Suprapubic skin (tissue), 4 donors: ENCODE results near the gene SEZ6L. TPM values are rescaled to one million over a fixed set of nuclear protein-coding genes. Genes with fewer than 3 reads are reported as not detected.
A peak's percentile ranks its signal among the peaks of the same experiment; 100 is the strongest.

ENCODE experiments used
- DNase-seq, 2 donors: peaks; one replicate each; pipeline ENCODE4 v3.0.0-alpha.2; 2019; ENCODE audit warnings: low spot score in 2 of 2
- H3K27ac ChIP-seq: fragments of 200-600 bp; sonication (generic); one replicate; pipeline ENCODE4 v1.5.1; 2019
- H3K27me3 ChIP-seq: fragments of 200-600 bp; sonication (generic); one replicate; pipeline ENCODE4 v1.5.1; 2019
- H3K36me3 ChIP-seq: fragments of 200-600 bp; sonication (generic); one replicate; pipeline ENCODE4 v1.5.1; 2019
- H3K4me1 ChIP-seq: fragments of 200-600 bp; sonication (generic); one replicate; pipeline ENCODE4 v1.5.1; 2019
- H3K4me3 ChIP-seq: fragments of 200-600 bp; sonication (generic); one replicate; pipeline ENCODE4 v1.5.1; 2019; ENCODE audit warnings: mild to moderate bottlenecking
- H3K9me3 ChIP-seq: fragments of 200-600 bp; sonication (generic); one replicate; pipeline ENCODE4 v1.5.1; 2019
- CTCF ChIP-seq, 2 donors: fragments of 200-600 bp in 1 of 2; fragments of 450-650 bp in 1 of 2; sonication (generic) in 1 of 2; IDR thresholded peaks; one replicate each; pipeline ENCODE4 v1.5.1; 2016 to 2019; ENCODE audit warnings: antibody characterized with exemption in 2 of 2, mild to moderate bottlenecking in 1 of 2, moderate library complexity in 1 of 2
- EP300 ChIP-seq: sonication (generic); formaldehyde crosslinking; IDR thresholded peaks from one replicate; pipeline ENCODE4 v1.6.1; 2017; ENCODE audit warnings: antibody characterized with exemption
- POLR2A ChIP-seq, 2 donors: fragments of 450-650 bp; IDR thresholded peaks; one replicate each; pipeline ENCODE4 v1.6.1; 2017; ENCODE audit warnings: antibody characterized with exemption in 2 of 2, mild to moderate bottlenecking in 2 of 2, moderate library complexity in 2 of 2
- POLR2AphosphoS5 ChIP-seq, 3 donors: sonication (generic); formaldehyde crosslinking; IDR thresholded peaks; one replicate each; pipeline ENCODE4 v1.6.1; 2017; ENCODE audit warnings: antibody characterized with exemption in 3 of 3
- WGBS: methylation state at CpG from one replicate; pipeline ENCODE4 v1.1.5; 2018; 5-methylcytosine and 5-hydroxymethylcytosine counted together
- total RNA-seq, 4 donors: library from RNA; depleted of rRNA; stranded (reverse); fragments of >200 nt; gene quantifications; one replicate each; pipeline ENCODE4 v1.1.0, GENCODE V29; 2016

The SEZ6L gene
- total RNA-seq, 4 donors from 2014 or later: 0.24 to 2.2 (median 0.89) TPM

- Histone ChIP-seq H3K27ac (no peak overlapping the region), H3K36me3 (no peaks in the 10 kb centered on the region), H3K27me3 (peaks cover 21% of the 10 kb centered on the region), H3K4me3 (no peak overlapping the region), H3K9me3 (no peaks in the 10 kb centered on the region), H3K4me1 (peaks cover 9% of the 10 kb centered on the region)
- peak in 1 of 2 donors; percentile 69 for DNase-seq
- 5% methylated on average over 17 of the region's 17 CpGs for WGBS
- TF ChIP-seq CTCF (IDR thresholded peaks at IDR 0.05): peak; percentile 76 to 94
- no peak for TF ChIP-seq POLR2AphosphoS5 (IDR thresholded peaks at IDR 0.05)
These were observed 191.1 kb downstream of the SEZ6L start for GRCh38 chr22:26360169-26360885.

GRCh38 chr22:26362471-26362870 is 193.2 kb downstream of the SEZ6L start:
- Histone ChIP-seq H3K27me3 (peaks cover 21% of the 10 kb centered on the region), H3K4me3 (no peak overlapping the region), H3K9me3 (no peaks in the 10 kb centered on the region), H3K4me1 (peaks cover 9% of the 10 kb centered on the region), H3K36me3 (no peaks in the 10 kb centered on the region), H3K27ac (no peak overlapping the region)
- WGBS: 63% methylated on average over 3 of the region's 3 CpGs
- no peak for TF ChIP-seq CTCF (IDR thresholded peaks at IDR 0.05)
- TF ChIP-seq POLR2A (IDR thresholded peaks at IDR 0.05): no peak
- TF ChIP-seq EP300: no peak
- TF ChIP-seq POLR2AphosphoS5 (IDR thresholded peaks at IDR 0.05): no peak
- no peak for DNase-seq

GRCh38 chr22:26364066-26365015 is 195.1 kb downstream of the SEZ6L start:
- 35% methylated on average over 12 of the region's 12 CpGs for WGBS
- no peak overlapping the region for H3K4me3 ChIP-seq
- peaks cover 31% of the 10 kb centered on the region for H3K27me3 ChIP-seq
- H3K27ac ChIP-seq: no peak overlapping the region
- TF ChIP-seq POLR2A (IDR thresholded peaks at IDR 0.05): no peak
- peak in 1 of 2 donors; percentile 50 for TF ChIP-seq CTCF (IDR thresholded peaks at IDR 0.05)
- TF ChIP-seq POLR2AphosphoS5 (IDR thresholded peaks at IDR 0.05): no peak
- DNase-seq: no peak
- H3K36me3 ChIP-seq: no peaks in the 10 kb centered on the region
- H3K9me3 ChIP-seq: no peaks in the 10 kb centered on the region
- H3K4me1 ChIP-seq: peaks cover 9% of the 10 kb centered on the region

GRCh38 chr22:26367402-26368245 is 198.4 kb downstream of the SEZ6L start:
- TF ChIP-seq POLR2AphosphoS5 (IDR thresholded peaks at IDR 0.05): no peak
- no peak for TF ChIP-seq POLR2A (IDR thresholded peaks at IDR 0.05)
- TF ChIP-seq CTCF (IDR thresholded peaks at IDR 0.05): peak; percentile 27 to 74
- no peak for TF ChIP-seq EP300
- Histone ChIP-seq H3K27me3 (peaks cover 20% of the 10 kb centered on the region), H3K4me3 (no peak overlapping the region), H3K4me1 (no peaks in the 10 kb centered on the region), H3K36me3 (no peaks in the 10 kb centered on the region), H3K9me3 (no peaks in the 10 kb centered on the region), H3K27ac (no peak overlapping the region)
- no peak for DNase-seq
- 43% methylated on average over 19 of the region's 19 CpGs for WGBS
